Measurements from ENCODE around the gene NECAP2.

The NECAP2 gene

GRCh38 chr1:16421201-16421600 is 19.3 kb upstream of the NECAP2 start:
- no peak for TF ChIP-seq SIN3A (IDR thresholded peaks at IDR 0.05; ENCODE audit: borderline replicate concordance, insufficient read depth, low read length)
- TF ChIP-seq, protein P1, sequence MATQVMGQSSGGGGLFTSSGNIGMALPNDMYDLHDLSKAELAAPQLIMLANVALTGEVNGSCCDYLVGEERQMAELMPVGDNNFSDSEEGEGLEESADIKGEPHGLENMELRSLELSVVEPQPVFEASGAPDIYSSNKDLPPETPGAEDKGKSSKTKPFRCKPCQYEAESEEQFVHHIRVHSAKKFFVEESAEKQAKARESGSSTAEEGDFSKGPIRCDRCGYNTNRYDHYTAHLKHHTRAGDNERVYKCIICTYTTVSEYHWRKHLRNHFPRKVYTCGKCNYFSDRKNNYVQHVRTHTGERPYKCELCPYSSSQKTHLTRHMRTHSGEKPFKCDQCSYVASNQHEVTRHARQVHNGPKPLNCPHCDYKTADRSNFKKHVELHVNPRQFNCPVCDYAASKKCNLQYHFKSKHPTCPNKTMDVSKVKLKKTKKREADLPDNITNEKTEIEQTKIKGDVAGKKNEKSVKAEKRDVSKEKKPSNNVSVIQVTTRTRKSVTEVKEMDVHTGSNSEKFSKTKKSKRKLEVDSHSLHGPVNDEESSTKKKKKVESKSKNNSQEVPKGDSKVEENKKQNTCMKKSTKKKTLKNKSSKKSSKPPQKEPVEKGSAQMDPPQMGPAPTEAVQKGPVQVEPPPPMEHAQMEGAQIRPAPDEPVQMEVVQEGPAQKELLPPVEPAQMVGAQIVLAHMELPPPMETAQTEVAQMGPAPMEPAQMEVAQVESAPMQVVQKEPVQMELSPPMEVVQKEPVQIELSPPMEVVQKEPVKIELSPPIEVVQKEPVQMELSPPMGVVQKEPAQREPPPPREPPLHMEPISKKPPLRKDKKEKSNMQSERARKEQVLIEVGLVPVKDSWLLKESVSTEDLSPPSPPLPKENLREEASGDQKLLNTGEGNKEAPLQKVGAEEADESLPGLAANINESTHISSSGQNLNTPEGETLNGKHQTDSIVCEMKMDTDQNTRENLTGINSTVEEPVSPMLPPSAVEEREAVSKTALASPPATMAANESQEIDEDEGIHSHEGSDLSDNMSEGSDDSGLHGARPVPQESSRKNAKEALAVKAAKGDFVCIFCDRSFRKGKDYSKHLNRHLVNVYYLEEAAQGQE (IDR thresholded peaks at IDR 0.05; ENCODE audit: insufficient read depth in 1 of 2, low read depth in 2 of 2, low read length in 2 of 2): no peak
- TF ChIP-seq TAF1 (IDR thresholded peaks at IDR 0.05; ENCODE audit: borderline replicate concordance, insufficient read depth, low read length): no peak
- TF ChIP-seq FOXP2 (optimal IDR thresholded peaks at IDR 0.05; ENCODE audit: borderline replicate concordance, extremely low read depth, extremely low read length, insufficient read depth): no peak

GRCh38 chr1:16422041-16422440 is 18.5 kb upstream of the NECAP2 start:
- TF ChIP-seq TAF1 (IDR thresholded peaks at IDR 0.05; ENCODE audit: borderline replicate concordance, insufficient read depth, low read length): no peak
- TF ChIP-seq POLR2AphosphoS5 (IDR thresholded peaks at IDR 0.05; ENCODE audit: low read depth, low read length): no peak
- TF ChIP-seq, protein P1 (IDR thresholded peaks at IDR 0.05; ENCODE audit: insufficient read depth in 1 of 2, low read depth in 2 of 2, low read length in 2 of 2): no peak
- TF ChIP-seq FOXP2 (optimal IDR thresholded peaks at IDR 0.05; ENCODE audit: borderline replicate concordance, extremely low read depth, extremely low read length, insufficient read depth): no peak
- no peak for TF ChIP-seq SIN3A (IDR thresholded peaks at IDR 0.05; ENCODE audit: borderline replicate concordance, insufficient read depth, low read length)

DNA sequence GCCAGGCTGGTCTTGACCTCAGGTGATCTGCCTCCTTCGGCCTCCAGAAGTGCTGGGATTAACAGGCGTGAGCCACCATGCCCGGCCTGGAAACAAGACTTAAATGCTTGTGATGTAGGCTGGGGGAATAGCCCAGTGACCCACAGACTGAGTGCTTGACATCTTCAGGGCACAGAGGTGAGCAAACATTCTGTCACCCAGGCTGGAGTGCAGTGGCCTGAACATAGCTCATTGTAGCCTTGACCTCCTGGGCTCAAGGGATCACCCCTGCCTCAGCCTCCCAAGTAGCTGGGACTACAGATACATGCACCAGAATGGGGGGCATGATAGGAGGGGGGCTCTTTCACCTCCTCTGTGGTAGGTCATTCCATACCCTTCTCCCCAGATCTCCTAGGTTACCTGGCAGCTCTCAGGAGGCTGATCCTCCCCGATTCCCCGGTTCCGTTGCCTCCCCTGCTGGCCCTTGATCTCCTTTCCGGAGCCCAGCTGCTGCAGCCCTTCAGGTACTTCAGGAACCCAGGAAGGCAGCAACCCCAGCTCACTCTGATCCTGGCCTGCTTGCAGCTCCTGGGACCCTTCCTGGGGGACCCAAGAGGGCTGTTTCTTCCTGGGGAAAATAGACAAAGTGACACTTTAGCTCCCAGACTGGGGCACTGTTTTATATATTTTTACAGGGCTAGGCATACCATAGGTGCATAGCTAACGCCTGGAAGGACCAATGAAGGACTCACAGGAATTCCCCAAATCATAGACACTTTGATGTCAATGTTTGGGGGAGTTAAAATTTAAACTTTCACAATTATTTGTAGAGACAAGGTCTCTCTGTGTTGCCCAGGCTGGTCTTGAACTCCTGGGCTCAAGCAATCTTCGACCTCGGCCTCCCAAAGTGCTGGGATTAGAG is 15.1 kb upstream of the NECAP2 start:
- TF ChIP-seq FOXP2 (optimal IDR thresholded peaks at IDR 0.05; ENCODE audit: borderline replicate concordance, extremely low read depth, extremely low read length, insufficient read depth) (no peak), SIN3A (IDR thresholded peaks at IDR 0.05; ENCODE audit: borderline replicate concordance, insufficient read depth, low read length) (no peak), TAF1 (IDR thresholded peaks at IDR 0.05; ENCODE audit: borderline replicate concordance, insufficient read depth, low read length) (no peak), POLR2AphosphoS5 (IDR thresholded peaks at IDR 0.05; ENCODE audit: low read depth, low read length) (no peak)
- TF ChIP-seq, protein P1 (IDR thresholded peaks at IDR 0.05; ENCODE audit: insufficient read depth in 1 of 2, low read depth in 2 of 2, low read length in 2 of 2): no peak

GRCh38 chr1:16430606-16431005 is 9.9 kb upstream of the NECAP2 start:
- TF ChIP-seq SIN3A (IDR thresholded peaks at IDR 0.05; ENCODE audit: borderline replicate concordance, insufficient read depth, low read length) (no peak), POLR2AphosphoS5 (IDR thresholded peaks at IDR 0.05; ENCODE audit: low read depth, low read length) (no peak), TAF1 (IDR thresholded peaks at IDR 0.05; ENCODE audit: borderline replicate concordance, insufficient read depth, low read length) (no peak), FOXP2 (optimal IDR thresholded peaks at IDR 0.05; ENCODE audit: borderline replicate concordance, extremely low read depth, extremely low read length, insufficient read depth) (no peak)
- TF ChIP-seq, protein P1 (IDR thresholded peaks at IDR 0.05; ENCODE audit: insufficient read depth in 1 of 2, low read depth in 2 of 2, low read length in 2 of 2): no peak
